Non-pigmented ciliary epithelial cell (primary cell): ENCODE measurements around the gene IKBKE.

Source experiments
- DNase-seq: peaks from one replicate; pipeline ENCODE4 v3.0.0-alpha.2; 2010; ENCODE audit warnings: low read depth

The IKBKE gene

GRCh38 chr1:206512851-206513180 lies 42.5 kb downstream of the IKBKE start:
- no peak for DNase-seq

GRCh38 chr1:206513312-206514111 lies 43.2 kb downstream of the IKBKE start:
- DNase-seq, result no peak

- no peak for DNase-seq
Measured at GRCh38 chr1:206514813-206515387, 44.6 kb downstream of the IKBKE start.

- DNase-seq, result no peak
Measured at GRCh38 chr1:206516728-206516990, 46.4 kb downstream of the IKBKE start.

- DNase-seq, result no peak
Measured at GRCh38 chr1:206517784-206518183, 47.5 kb downstream of the IKBKE start.

- DNase-seq, result no peak
Measured at GRCh38 chr1:206518206-206518605, 47.9 kb downstream of the IKBKE start.

- DNase-seq, result no peak
Measured at GRCh38 chr1:206518743-206519142, 48.5 kb downstream of the IKBKE start.

- DNase-seq, result no peak
Measured at GRCh38 chr1:206521127-206521526, 50.9 kb downstream of the IKBKE start.

GRCh38 chr1:206521694-206522402 lies 51.6 kb downstream of the IKBKE start:
- no peak for DNase-seq

- no peak for DNase-seq
Measured at GRCh38 chr1:206524739-206525364, 54.6 kb downstream of the IKBKE start.

GRCh38 chr1:206526064-206526911 lies 56.0 kb downstream of the IKBKE start:
- no peak for DNase-seq

GRCh38 chr1:206529425-206529824 lies 59.1 kb downstream of the IKBKE start:
- DNase-seq, result no peak

- DNase-seq, result no peak
Measured at GRCh38 chr1:206532368-206532767, 62.1 kb downstream of the IKBKE start.

GRCh38 chr1:206534552-206534951 lies 64.3 kb downstream of the IKBKE start:
- DNase-seq, result no peak

- DNase-seq, result no peak
Measured at GRCh38 chr1:206535853-206536188, 65.5 kb downstream of the IKBKE start.

- DNase-seq, result peak; percentile 38
Measured at GRCh38 chr1:206537141-206537540, 66.9 kb downstream of the IKBKE start.

- DNase-seq, result no peak
Measured at GRCh38 chr1:206538086-206538770, 68.0 kb downstream of the IKBKE start.

- DNase-seq, result no peak
Measured at GRCh38 chr1:206538901-206539640, 68.8 kb downstream of the IKBKE start.

GRCh38 chr1:206540044-206540780 lies 69.9 kb downstream of the IKBKE start:
- no peak for DNase-seq

- DNase-seq, result no peak
Measured at GRCh38 chr1:206541236-206541833, 71.1 kb downstream of the IKBKE start.
